OCI-LY1 (cell line): ENCODE data around the gene HSPA13.

ENCODE experiments used
- EZH2 ChIP-seq: fragments of 200-600 bp; sonication (generic), shearing (Covaris generic); IDR thresholded peaks from 2 replicates; pipeline ENCODE4 v1.8.0; 2017; ENCODE audit warnings: borderline replicate concordance, mixed run types, mild to moderate bottlenecking, antibody characterized with exemption, low read length, moderate library complexity, mixed read lengths
- TF ChIP-seq, protein P1 (sequence below): fragments of 200-600 bp; sonication (generic), shearing (Covaris generic); IDR thresholded peaks from 2 replicates; pipeline ENCODE4 v1.5.1; 2017; ENCODE audit warnings: mild to moderate bottlenecking, antibody characterized with exemption, low read length, moderate library complexity, mixed read lengths

- TF ChIP-seq, protein P1, sequence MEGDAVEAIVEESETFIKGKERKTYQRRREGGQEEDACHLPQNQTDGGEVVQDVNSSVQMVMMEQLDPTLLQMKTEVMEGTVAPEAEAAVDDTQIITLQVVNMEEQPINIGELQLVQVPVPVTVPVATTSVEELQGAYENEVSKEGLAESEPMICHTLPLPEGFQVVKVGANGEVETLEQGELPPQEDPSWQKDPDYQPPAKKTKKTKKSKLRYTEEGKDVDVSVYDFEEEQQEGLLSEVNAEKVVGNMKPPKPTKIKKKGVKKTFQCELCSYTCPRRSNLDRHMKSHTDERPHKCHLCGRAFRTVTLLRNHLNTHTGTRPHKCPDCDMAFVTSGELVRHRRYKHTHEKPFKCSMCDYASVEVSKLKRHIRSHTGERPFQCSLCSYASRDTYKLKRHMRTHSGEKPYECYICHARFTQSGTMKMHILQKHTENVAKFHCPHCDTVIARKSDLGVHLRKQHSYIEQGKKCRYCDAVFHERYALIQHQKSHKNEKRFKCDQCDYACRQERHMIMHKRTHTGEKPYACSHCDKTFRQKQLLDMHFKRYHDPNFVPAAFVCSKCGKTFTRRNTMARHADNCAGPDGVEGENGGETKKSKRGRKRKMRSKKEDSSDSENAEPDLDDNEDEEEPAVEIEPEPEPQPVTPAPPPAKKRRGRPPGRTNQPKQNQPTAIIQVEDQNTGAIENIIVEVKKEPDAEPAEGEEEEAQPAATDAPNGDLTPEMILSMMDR = no peak
- TF ChIP-seq EZH2 = no peak
Measured at GRCh38 chr21:14353231-14353630, 29.7 kb downstream of the HSPA13 start.
